Endothelial cell (in vitro differentiated cells): ENCODE measurements around the gene STARD8. TPM values are rescaled to one million over a fixed set of nuclear protein-coding genes. Genes with fewer than 3 reads are reported as not detected.

Experiments used
- DNase-seq: peaks from one replicate; pipeline ENCODE4 v3.0.0; 2021; ENCODE audit warnings: low spot score
- H3K27ac Mint-ChIP-seq: one replicate; pipeline ENCODE4 v1.8.0; 2021; ENCODE audit warnings: mixed read lengths, inconsistent platforms; ENCODE audit not compliant: unreplicated experiment
- H3K27me3 Mint-ChIP-seq: one replicate; pipeline ENCODE4 v1.8.0; 2021; ENCODE audit warnings: mild to moderate bottlenecking, moderate library complexity, mixed read lengths, inconsistent platforms; ENCODE audit not compliant: unreplicated experiment
- H3K36me3 Mint-ChIP-seq: one replicate; pipeline ENCODE4 v1.8.0; 2021; ENCODE audit warnings: mild to moderate bottlenecking, low read depth, mixed read lengths, inconsistent platforms; ENCODE audit not compliant: unreplicated experiment
- H3K4me1 Mint-ChIP-seq: one replicate; pipeline ENCODE4 v1.8.0; 2021; ENCODE audit warnings: mild to moderate bottlenecking, mixed read lengths, inconsistent platforms; ENCODE audit not compliant: unreplicated experiment
- H3K4me3 Mint-ChIP-seq: one replicate; pipeline ENCODE4 v1.8.0; 2021; ENCODE audit warnings: mild to moderate bottlenecking, mixed read lengths, inconsistent platforms; ENCODE audit not compliant: unreplicated experiment
- H3K9me3 Mint-ChIP-seq: one replicate; pipeline ENCODE4 v1.8.0; 2021; ENCODE audit warnings: mixed read lengths, inconsistent platforms; ENCODE audit not compliant: unreplicated experiment
- total RNA-seq: library from RNA; stranded (reverse); fragmentation: NEBNext Ultra II Directional; extraction: Animal tissue kit (Norgen Biotek cat#: 25700); gene quantifications from one replicate; pipeline ENCODE4 v1.2.1, GENCODE V29; 2021; ENCODE audit not compliant: unreplicated experiment
- TF ChIP-seq, protein P1 (sequence below): fragments of 200-600 bp; sonication (generic); IDR thresholded peaks from one replicate; pipeline ENCODE4 v1.5.0; 2021; ENCODE audit warnings: antibody characterized with exemption; ENCODE audit not compliant: unreplicated experiment

The STARD8 gene
- total RNA-seq, 1 donor from 2014 or later, result 82.7 TPM

DNA sequence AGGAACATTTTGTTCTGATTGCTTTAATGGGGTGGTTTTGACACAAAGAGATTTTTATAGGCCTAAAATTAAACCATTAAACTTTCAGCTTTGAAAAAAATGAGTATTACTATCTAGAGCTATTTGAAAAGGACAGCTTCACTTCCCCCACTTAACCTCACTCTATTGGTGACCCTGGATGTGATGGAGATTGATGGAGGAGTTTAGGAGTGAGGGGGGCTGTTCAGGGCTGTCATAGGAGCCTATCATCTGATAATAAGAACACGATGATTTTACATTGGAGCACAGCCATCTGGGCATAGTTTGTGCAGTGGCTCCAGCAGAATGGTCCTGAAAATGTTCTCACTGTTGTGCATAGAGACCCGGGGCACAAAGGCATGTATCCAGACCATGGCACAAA is 110.3 kb downstream of the STARD8 start:
- H3K27ac Mint-ChIP-seq, result no peak overlapping the region
- H3K36me3 Mint-ChIP-seq, result no peaks in the 10 kb centered on the region
- H3K9me3 Mint-ChIP-seq, result no peaks in the 10 kb centered on the region
- no peak for DNase-seq
- H3K4me3 Mint-ChIP-seq, result no peak overlapping the region
- H3K27me3 Mint-ChIP-seq, result peaks cover 1% of the 10 kb centered on the region
- H3K4me1 Mint-ChIP-seq, result peaks cover 10% of the 10 kb centered on the region
- TF ChIP-seq, protein P1, sequence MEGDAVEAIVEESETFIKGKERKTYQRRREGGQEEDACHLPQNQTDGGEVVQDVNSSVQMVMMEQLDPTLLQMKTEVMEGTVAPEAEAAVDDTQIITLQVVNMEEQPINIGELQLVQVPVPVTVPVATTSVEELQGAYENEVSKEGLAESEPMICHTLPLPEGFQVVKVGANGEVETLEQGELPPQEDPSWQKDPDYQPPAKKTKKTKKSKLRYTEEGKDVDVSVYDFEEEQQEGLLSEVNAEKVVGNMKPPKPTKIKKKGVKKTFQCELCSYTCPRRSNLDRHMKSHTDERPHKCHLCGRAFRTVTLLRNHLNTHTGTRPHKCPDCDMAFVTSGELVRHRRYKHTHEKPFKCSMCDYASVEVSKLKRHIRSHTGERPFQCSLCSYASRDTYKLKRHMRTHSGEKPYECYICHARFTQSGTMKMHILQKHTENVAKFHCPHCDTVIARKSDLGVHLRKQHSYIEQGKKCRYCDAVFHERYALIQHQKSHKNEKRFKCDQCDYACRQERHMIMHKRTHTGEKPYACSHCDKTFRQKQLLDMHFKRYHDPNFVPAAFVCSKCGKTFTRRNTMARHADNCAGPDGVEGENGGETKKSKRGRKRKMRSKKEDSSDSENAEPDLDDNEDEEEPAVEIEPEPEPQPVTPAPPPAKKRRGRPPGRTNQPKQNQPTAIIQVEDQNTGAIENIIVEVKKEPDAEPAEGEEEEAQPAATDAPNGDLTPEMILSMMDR, result no peak

DNA sequence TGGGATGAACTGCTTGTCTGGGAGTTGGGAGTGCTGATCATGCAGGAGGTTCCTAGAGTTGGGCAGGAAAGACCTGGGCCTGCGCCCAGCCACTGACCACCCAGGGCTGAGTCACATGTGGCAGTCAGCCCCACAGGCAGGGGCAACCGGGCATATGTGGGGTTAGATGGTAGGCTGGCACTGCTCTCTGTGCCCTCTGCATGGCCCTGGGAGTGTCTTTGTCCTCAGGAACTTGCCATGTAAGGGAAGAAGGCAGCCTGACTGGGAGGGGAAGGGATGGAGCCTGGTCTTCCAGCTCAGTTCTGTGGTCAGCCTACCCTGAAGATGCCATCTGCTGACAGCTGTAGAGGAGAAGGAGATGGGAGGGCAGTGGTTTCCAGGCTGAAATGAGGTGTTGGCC is 111.2 kb downstream of the STARD8 start:
- Mint-ChIP-seq H3K9me3 (no peaks in the 10 kb centered on the region), H3K36me3 (no peaks in the 10 kb centered on the region), H3K4me1 (peaks cover 10% of the 10 kb centered on the region), H3K27me3 (peaks cover 1% of the 10 kb centered on the region), H3K27ac (no peak overlapping the region), H3K4me3 (no peak overlapping the region)
- TF ChIP-seq, protein P1, result no peak
- DNase-seq, result no peak

DNA sequence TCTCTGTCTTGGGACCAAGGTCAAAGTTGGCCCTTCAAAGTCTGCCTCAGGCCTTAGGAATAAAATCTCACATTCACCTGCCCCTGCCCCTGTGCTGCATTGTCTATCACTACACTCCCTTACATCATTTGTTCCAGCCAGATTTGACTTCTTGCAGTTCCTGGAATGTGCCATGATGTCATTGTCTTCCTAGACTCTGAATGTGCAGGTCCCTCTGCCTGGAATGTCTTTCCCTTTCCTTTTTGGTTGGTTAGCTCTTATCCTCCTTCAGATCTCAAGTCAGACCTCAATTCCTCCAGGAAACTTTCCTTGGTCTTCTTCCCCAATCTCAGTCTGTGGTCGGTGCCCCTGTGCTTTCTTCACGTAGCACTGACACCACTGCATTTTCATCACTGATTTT is 113.6 kb downstream of the STARD8 start:
- no peaks in the 10 kb centered on the region for H3K27me3 Mint-ChIP-seq
- no peaks in the 10 kb centered on the region for H3K36me3 Mint-ChIP-seq
- TF ChIP-seq, protein P1, result no peak
- no peak overlapping the region for H3K4me3 Mint-ChIP-seq
- H3K4me1 Mint-ChIP-seq, result peaks cover 10% of the 10 kb centered on the region
- DNase-seq, result no peak
- no peaks in the 10 kb centered on the region for H3K9me3 Mint-ChIP-seq
- H3K27ac Mint-ChIP-seq, result no peak overlapping the region

DNA sequence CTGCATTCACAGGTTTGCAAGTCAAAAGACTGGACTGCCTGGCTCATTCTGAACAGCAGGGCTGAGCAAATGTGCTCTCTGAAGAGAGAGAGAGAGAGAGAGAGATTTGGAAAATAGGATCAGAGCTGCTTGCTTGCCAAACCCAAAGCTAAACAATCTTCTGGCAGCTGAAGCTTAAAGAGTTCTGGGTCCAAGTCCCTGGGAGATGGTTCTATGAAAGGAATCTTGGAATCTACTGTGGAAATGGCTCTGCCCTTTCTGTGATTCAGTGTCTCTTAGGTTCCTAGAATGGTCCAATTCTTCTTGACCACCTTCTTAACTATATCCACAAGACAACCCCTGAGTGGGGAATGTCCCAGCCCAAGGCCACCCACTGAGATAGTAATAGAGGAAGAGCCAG is 115.3 kb downstream of the STARD8 start:
- DNase-seq, result no peak
- TF ChIP-seq, protein P1, result no peak
- Mint-ChIP-seq H3K27me3 (no peaks in the 10 kb centered on the region), H3K36me3 (no peaks in the 10 kb centered on the region), H3K4me1 (peaks cover 10% of the 10 kb centered on the region), H3K27ac (no peak overlapping the region), H3K4me3 (no peak overlapping the region), H3K9me3 (no peaks in the 10 kb centered on the region)

DNA sequence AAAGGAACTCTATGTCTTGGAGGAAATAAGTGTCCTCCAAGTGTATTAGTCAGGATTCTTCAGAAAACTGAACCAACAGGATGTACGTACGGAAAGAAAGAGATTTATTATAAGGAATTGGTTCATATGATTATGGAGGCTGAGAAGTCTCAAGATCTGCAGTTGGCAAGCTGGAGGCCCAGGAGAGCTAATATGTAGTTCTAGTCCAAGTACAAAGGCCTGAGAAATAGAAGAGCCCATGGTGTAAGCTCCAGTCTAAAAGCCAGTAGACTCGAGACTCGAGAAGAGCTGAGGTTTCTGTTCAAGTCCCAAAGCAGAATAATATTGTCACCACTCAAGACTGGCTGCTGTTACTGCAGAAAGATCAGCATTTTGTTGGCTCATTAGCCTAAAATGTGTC is 116.0 kb downstream of the STARD8 start:
- Mint-ChIP-seq H3K27me3 (no peaks in the 10 kb centered on the region), H3K36me3 (no peaks in the 10 kb centered on the region), H3K4me1 (peaks cover 10% of the 10 kb centered on the region), H3K27ac (no peak overlapping the region), H3K9me3 (no peaks in the 10 kb centered on the region), H3K4me3 (no peak overlapping the region)
- TF ChIP-seq, protein P1, result no peak
- DNase-seq, result no peak

Other genes with a start within 250 kb of the STARD8 start
- gene OPHN1, start 214.2 kb upstream of the STARD8 start, total RNA-seq, result 13.2 TPM
- gene YIPF6, start 148.6 kb upstream of the STARD8 start, total RNA-seq, result 32.1 TPM
- 7.8 TPM for gene EFNB1, start 181.4 kb downstream of the STARD8 start, total RNA-seq